CD1c-positive myeloid dendritic cell (primary cell): Measurements from ENCODE around the gene BOC.

Experiments
- DNase-seq: peaks from one replicate; pipeline ENCODE4 v3.0.0-alpha.2; 2016; ENCODE audit errors: extremely low spot score

Gene BOC

DNA sequence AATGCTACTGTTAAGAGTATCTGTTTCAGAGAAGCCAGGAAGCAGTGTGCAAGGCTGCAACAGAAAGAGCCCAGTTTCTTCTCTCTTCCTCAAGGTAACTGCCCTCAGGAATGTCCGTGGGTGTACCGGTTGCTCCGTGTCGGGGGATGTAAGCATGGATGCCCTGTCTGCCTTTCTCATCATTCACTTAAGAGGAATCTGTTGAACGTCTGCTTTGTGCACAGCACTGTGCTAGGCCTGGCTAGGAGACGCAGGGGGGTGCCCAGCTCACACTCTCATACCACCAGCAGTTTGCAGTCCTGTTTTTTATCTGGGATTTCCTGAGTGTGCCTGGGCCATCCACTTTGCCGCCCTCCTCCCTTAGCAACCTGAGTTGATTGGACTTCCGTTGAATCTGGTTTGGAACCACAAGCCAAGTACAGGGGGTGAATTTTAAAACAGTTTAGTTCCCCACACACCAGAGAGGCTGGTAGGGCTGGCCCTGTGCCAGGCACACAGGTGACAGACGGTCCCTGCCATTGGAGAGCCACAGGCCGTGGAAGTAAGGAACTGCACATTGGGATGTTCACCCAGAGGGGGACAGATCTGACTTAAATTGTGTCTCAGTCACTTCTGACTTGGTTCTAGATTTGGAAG, 11.2 kb downstream of the BOC start:
- no peak for DNase-seq

DNA sequence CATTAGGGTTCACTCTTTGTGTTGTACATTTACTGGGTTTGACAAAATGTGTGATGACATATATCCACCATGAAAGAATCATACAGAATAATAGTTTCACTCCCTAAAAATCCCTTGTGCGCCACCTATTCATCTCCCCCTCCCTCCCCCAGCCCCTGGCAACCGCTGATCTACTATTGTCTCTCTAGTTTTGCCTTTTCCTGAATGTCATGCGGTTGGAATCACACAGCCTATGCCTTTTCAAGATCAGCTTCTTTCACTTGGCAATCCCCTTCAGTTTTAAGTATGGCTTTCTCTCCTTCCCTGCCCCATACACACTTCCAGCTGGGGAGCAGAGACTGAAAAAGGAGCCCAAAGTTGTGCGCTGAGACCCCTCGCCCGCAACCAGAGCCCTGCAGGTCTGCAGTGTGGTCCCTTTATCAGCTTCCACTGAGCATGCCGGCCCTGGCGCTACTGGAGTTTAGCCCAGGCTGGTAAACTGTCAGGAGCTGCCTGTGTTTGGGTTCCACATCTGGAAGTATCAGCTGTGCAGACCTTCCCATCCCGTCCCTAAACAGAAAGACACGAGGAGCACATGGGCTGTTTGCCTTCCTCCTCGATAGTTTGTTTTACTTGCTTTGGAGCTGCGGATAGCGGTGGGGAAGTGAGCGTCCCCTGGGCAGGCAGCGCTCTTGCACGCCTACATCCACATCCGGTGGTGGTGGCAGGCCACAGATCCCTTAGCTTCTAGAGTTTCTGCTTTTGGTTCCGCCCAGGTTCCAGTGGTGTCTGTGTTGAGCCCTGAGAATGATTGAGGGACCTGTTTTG, 12.3 kb downstream of the BOC start:
- DNase-seq: peak; percentile 76

- DNase-seq: no peak
Observed at GRCh38 chr3:113225286-113225685, 13.9 kb downstream of the BOC start.

- DNase-seq: no peak
Observed at GRCh38 chr3:113226491-113226890, 15.1 kb downstream of the BOC start.

DNA sequence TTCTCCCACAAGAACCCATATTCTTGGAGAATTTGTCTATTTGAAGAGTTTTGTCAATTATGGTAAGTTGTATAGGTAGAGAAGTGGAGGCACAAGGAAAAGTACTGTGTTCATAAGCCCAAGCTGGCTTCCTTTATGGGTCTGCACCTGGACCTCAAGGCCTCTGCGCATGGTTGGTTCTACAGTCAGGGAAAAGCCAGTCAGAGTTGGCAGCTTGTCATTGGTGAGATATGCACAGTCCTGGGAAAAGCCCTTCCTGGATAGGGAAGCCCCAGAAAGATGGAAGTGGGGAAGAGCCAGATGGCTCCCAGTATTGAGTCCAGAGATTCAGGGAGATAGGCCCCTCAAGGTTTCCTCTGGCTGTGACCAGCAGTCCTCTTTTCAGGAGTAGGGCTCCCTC, 15.8 kb downstream of the BOC start:
- DNase-seq: no peak

DNA sequence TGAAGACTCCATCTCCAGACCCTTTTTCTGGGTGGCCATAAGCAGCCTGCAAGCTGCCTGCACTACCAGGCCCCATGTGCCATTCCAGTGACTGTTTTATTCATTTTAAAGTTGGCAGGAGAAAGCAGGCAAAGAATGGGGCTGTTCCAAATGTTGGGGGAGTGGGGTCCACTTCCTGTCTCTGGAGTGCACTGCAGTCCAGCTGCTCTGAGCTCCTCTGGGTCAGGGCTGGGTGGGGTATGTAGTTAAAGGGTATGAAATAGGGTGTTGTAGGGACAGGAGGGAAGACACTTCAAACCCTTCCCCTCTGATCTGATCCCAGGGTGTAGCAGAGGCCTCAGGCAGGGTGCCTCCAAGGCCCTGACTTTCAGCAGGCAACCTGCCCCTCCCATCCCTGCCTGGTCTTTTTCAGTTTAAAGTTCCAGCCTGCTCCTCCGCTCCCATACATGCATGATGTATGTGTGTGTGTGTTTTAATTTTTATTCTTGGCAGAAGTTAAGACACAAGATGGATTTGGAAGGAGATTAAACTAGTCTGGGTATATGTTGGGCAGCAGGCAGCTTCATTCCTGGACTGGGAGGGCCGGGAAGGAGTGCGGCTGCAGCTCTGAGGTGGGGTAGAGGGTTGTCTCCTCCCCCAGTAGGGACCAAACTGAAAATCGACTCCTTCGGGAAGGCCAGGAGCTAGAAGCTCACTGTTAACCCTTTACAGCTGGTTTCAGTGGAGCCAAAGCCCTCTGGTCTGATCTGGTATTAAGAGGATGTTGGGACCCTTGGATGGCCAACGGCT, 17.3 kb downstream of the BOC start:
- DNase-seq: no peak

- no peak for DNase-seq
Observed at GRCh38 chr3:113231391-113231790, 20.0 kb downstream of the BOC start.

DNA sequence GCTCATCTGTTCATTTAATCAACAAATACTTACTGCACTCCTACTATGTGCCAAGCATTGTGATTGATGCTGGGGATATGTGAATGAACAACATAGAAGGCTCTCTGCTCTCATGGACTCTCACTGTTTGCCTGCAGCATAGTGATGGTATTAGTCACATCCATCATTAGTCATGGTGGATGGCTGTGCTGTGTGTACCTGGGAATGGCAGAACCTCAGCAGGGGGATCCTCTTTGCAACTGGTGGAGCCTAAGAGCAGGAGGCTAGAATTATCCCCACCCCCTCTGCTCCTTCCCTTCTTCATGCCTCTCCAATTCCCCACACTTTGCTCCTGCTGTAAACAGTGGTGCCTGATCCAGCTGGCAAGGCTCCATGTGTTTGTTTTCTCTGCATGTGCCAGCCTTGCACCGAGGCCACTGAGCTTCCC, 20.5 kb downstream of the BOC start:
- DNase-seq: no peak

GRCh38 chr3:113232342-113232741, 21.0 kb downstream of the BOC start:
- no peak for DNase-seq

DNA sequence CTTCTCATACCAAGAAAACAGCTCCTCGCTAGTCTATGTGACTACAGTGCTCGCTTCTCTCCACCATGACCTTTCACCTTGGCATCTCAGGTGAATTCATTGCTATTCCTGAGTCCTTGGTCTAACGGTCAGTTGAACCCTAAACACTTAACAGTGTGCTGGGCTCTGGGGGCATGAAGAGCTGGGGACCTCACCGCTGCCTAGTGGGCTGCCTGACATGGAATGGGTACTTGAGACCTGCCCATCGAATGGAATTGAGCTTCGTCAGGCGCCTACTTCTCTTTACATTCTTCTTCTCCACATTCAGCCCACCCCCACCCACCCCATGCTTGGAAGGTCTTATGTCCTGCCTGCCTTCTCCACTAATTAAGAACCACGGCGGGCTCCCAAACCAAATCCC, 22.1 kb downstream of the BOC start:
- DNase-seq: no peak

DNA sequence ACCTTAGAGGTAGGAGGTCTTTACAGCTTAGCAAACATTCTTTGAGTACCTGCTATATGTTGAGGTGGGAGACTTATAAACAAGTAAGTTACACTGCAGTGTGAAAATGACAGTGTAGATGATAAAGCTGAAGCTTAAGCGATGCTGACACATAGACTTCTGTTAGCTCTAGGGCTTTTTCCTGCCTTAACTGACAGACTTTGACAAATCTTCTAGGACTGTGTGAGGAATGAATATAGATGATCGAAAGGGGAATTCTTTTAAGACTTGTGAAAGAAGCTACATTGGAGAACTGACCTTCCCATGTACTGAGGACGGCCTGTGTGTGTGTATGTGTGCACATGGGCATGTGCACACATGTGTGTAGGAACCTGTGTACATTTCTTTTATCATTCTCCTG, 22.7 kb downstream of the BOC start:
- DNase-seq: no peak

DNA sequence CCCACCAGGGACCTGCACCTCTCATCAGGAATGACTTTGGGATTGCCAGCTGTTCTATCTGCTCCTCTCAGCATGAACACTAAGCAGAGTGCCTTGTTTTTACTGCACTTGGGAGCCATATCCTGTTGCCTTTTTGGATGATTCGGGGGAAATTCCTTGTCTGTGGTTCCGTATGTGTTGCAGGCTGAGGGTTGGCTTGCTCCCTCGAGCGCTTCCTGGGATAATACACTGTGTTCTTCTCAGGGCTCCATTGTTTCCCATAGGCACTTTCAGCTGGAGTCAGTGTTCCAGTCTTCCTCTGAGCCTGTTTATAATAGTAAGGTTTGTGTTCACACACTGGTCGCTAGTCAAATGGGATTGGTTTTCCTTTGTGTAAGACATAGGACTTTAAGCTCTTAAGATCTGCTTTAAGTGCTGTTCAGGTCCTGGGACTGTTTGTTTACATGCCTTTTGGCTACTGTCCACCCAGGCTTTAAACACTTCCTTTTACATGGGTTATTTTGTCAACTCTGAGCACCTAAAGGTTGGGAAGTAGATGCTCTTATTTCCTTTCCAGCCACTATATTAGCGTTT, 23.4 kb downstream of the BOC start:
- no peak for DNase-seq

DNA sequence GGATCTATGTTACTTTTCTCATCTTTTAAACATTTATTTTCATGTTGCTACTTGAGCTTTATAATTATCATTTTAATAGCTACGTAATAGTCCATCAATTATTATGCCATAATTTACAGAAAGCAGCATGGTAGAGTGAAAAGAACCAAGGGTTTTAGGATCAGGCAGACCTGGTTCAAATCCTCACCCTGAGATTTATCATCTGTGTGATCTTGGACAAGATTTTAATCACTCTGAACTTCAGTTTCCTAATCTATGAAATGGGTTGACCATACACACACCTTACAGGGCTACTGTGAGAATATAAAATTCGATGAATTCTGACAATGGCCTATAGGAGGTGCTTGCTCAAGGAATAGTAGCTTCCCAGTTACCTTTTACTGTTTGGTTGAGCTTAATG, 27.1 kb downstream of the BOC start:
- no peak for DNase-seq

DNA sequence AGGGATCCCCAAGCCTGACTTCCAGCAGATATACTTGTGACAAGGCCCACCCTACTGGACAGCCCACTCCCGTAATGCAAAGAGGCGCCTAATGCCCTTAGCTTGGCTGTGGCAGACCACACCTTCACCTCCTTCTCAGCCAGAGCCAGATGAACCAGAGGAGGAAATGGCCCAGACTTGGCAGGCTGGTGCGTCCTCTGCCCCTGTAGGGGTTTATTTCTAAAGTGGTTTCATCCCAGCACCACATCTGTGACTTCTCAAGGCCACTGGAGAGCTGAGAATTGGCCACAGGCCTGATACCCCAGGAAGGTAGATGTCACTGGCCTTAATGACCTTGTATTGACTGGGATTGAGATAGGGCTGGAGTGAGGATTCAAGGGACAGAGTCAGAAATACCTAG, 29.5 kb downstream of the BOC start:
- DNase-seq: no peak

- no peak for DNase-seq
Observed at GRCh38 chr3:113241292-113242095, 30.1 kb downstream of the BOC start.

- DNase-seq: peak; percentile 58
Observed at GRCh38 chr3:113242096-113242581, 30.8 kb downstream of the BOC start.

DNA sequence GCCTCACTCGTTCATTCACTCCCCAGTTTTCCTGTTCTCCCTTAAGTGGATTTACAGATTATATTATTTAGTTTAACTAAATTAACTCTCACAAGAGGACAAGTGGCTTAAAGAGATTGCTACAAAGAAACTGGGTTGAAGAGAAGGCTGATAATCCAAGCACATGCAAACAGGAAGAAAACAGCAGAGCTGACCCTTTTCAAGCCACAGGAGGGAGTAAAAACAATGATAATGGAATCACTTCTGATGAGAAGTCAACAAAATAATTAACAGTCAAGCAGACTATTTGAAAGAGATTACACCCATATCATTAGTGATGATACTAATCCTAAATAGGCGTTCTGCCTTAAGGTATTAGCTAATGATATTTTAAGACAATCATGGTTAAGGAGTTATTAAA, 31.7 kb downstream of the BOC start:
- no peak for DNase-seq

GRCh38 chr3:113243846-113244245, 32.5 kb downstream of the BOC start:
- DNase-seq: no peak

GRCh38 chr3:113245761-113246161, 34.4 kb downstream of the BOC start:
- peak; percentile 41 for DNase-seq

- peak; percentile 16 for DNase-seq
Observed at GRCh38 chr3:113247068-113247467, 35.7 kb downstream of the BOC start.
